Measurements from ENCODE around the gene PLEK2. TPM values are rescaled to one million over a fixed set of nuclear protein-coding genes. Genes with fewer than 3 reads are reported as not detected.
"Not testable (repeated sequence)": the region's sequence is repeated elsewhere in the genome, so short reads cannot be mapped to it uniquely, and the experiment has no call there.

PLEK2 gene
- total RNA-seq, 2 donors from 2014 or later = 1.6 to 2.0 TPM

GRCh38 chr14:67457782-67458181 is 45.8 kb upstream of the PLEK2 start:
- no peaks in the 10 kb centered on the region for H3K9me3 Mint-ChIP-seq
- H3K4me1 ChIP-seq (ENCODE audit: control insufficient read depth, insufficient read depth, low read length) = no peaks in the 10 kb centered on the region
- H3K27ac ChIP-seq (ENCODE audit: low read depth, low read length) = no peak overlapping the region
- H3K27me3 ChIP-seq (ENCODE audit: control insufficient read depth, insufficient read depth, low read length, poor library complexity, severe bottlenecking) = no peaks in the 10 kb centered on the region
- no peak for TF ChIP-seq CTCF (conservative IDR thresholded peaks at IDR 0.05)
- H3K9me3 ChIP-seq (ENCODE audit: control insufficient read depth, low read length) = no peaks in the 10 kb centered on the region
- peak; percentile 90 for DNase-seq
- H3K27me3 Mint-ChIP-seq (ENCODE audit: insufficient read depth) = no peaks in the 10 kb centered on the region
- H3K27ac Mint-ChIP-seq = no peak overlapping the region
- H3K36me3 ChIP-seq (ENCODE audit: control insufficient read depth, insufficient read depth, low read length) = no peaks in the 10 kb centered on the region
- 41 to 50% methylated on average over 1 to 6 of the region's 6 CpGs for WGBS, 2 experiments (ENCODE audit: insufficient coverage in 1 of 2, insufficient read length in 1 of 2)
- H3K4me3 ChIP-seq (ENCODE audit: low read length) = no peak overlapping the region
- H3K4me1 Mint-ChIP-seq = peaks cover 23% of the 10 kb centered on the region
- no peak overlapping the region for H3K9ac ChIP-seq (ENCODE audit: extremely low read depth, low read length, poor library complexity, severe bottlenecking)
- no peaks in the 10 kb centered on the region for H3K36me3 Mint-ChIP-seq (ENCODE audit: low read depth)
- H3K4me3 Mint-ChIP-seq = no peak overlapping the region

- Histone ChIP-seq H3K9ac (ENCODE audit: extremely low read depth, low read length, poor library complexity, severe bottlenecking) (no peak overlapping the region), H3K4me1 (ENCODE audit: control insufficient read depth, insufficient read depth, low read length) (no peaks in the 10 kb centered on the region), H3K4me3 (ENCODE audit: low read length) (no peak overlapping the region), H3K27me3 (ENCODE audit: control insufficient read depth, insufficient read depth, low read length, poor library complexity, severe bottlenecking) (no peaks in the 10 kb centered on the region), H3K27ac (ENCODE audit: low read depth, low read length) (no peak overlapping the region), H3K9me3 (ENCODE audit: control insufficient read depth, low read length) (peaks cover under 1% of the 10 kb centered on the region), H3K36me3 (ENCODE audit: control insufficient read depth, insufficient read depth, low read length) (no peaks in the 10 kb centered on the region)
- peaks cover 6% of the 10 kb centered on the region for H3K9me3 Mint-ChIP-seq
- DNase-seq = no peak
- no peaks in the 10 kb centered on the region for H3K27me3 Mint-ChIP-seq (ENCODE audit: insufficient read depth)
- peaks cover under 1% of the 10 kb centered on the region for H3K36me3 Mint-ChIP-seq (ENCODE audit: low read depth)
- H3K27ac Mint-ChIP-seq = no peak overlapping the region
- WGBS, 2 experiments (ENCODE audit: insufficient coverage in 1 of 2, insufficient read length in 1 of 2) = 91 to 98% methylated on average over 5 of the region's 5 CpGs
- TF ChIP-seq CTCF (conservative IDR thresholded peaks at IDR 0.05) = no peak
- no peak overlapping the region for H3K4me3 Mint-ChIP-seq
- peaks cover 20% of the 10 kb centered on the region for H3K4me1 Mint-ChIP-seq
Observed at GRCh38 chr14:67456732-67457131, 44.8 kb upstream of the PLEK2 start.

GRCh38 chr14:67453575-67454300 is 41.8 kb upstream of the PLEK2 start:
- H3K9me3 Mint-ChIP-seq = peaks cover 33% of the 10 kb centered on the region
- 90 to 100% methylated on average over 3 to 5 of the region's 5 CpGs for WGBS, 2 experiments (ENCODE audit: insufficient coverage in 1 of 2, insufficient read length in 1 of 2)
- no peak overlapping the region for H3K27ac Mint-ChIP-seq
- H3K27me3 Mint-ChIP-seq (ENCODE audit: insufficient read depth) = no peaks in the 10 kb centered on the region
- H3K27ac ChIP-seq (ENCODE audit: low read depth, low read length) = no peak overlapping the region
- peaks cover 6% of the 10 kb centered on the region for H3K4me1 Mint-ChIP-seq
- peaks cover 11% of the 10 kb centered on the region for H3K36me3 Mint-ChIP-seq (ENCODE audit: low read depth)
- no peak overlapping the region for H3K4me3 Mint-ChIP-seq
- no peak overlapping the region for H3K9ac ChIP-seq (ENCODE audit: extremely low read depth, low read length, poor library complexity, severe bottlenecking)
- H3K9me3 ChIP-seq (ENCODE audit: control insufficient read depth, low read length) = peaks cover 18% of the 10 kb centered on the region
- H3K27me3 ChIP-seq (ENCODE audit: control insufficient read depth, insufficient read depth, low read length, poor library complexity, severe bottlenecking) = no peaks in the 10 kb centered on the region
- TF ChIP-seq CTCF (conservative IDR thresholded peaks at IDR 0.05) = peak; percentile 15
- no peaks in the 10 kb centered on the region for H3K4me1 ChIP-seq (ENCODE audit: control insufficient read depth, insufficient read depth, low read length)
- H3K36me3 ChIP-seq (ENCODE audit: control insufficient read depth, insufficient read depth, low read length) = no peaks in the 10 kb centered on the region
- DNase-seq = no peak
- no peak overlapping the region for H3K4me3 ChIP-seq (ENCODE audit: low read length)

- H3K9me3 ChIP-seq (ENCODE audit: control insufficient read depth, low read length) = peaks cover 18% of the 10 kb centered on the region
- not testable (repeated sequence) for H3K27ac ChIP-seq (ENCODE audit: low read depth, low read length); H3K9ac ChIP-seq (ENCODE audit: extremely low read depth, low read length, poor library complexity, severe bottlenecking); H3K4me3 ChIP-seq (ENCODE audit: low read length); H3K27me3 ChIP-seq (ENCODE audit: control insufficient read depth, insufficient read depth, low read length, poor library complexity, severe bottlenecking); H3K27ac Mint-ChIP-seq; H3K27me3 Mint-ChIP-seq (ENCODE audit: insufficient read depth); H3K4me3 Mint-ChIP-seq; H3K36me3 ChIP-seq (ENCODE audit: control insufficient read depth, insufficient read depth, low read length); H3K4me1 ChIP-seq (ENCODE audit: control insufficient read depth, insufficient read depth, low read length); DNase-seq
- Mint-ChIP-seq H3K9me3 (peaks cover 39% of the 10 kb centered on the region), H3K4me1 (peaks cover 12% of the 10 kb centered on the region), H3K36me3 (ENCODE audit: low read depth) (peaks cover 11% of the 10 kb centered on the region)
- WGBS, 2 experiments (ENCODE audit: insufficient coverage in 1 of 2, insufficient read length in 1 of 2) = 90 to 95% methylated on average over 2 to 6 of the region's 6 CpGs
Observed at GRCh38 chr14:67451667-67452066, 39.7 kb upstream of the PLEK2 start.

Measured in endodermal cell (in vitro differentiated cells).